Amniotic epithelial cell (primary cell): ENCODE data around the gene PRSS56.
A peak's percentile ranks its signal among the peaks of the same experiment; 100 is the strongest.
"Not testable (repeated sequence)": the region's sequence is repeated elsewhere in the genome, so short reads cannot be mapped to it uniquely, and the experiment has no call there.

Experiments used
- DNase-seq: peaks from one replicate; pipeline ENCODE4 v3.0.0-alpha.2; 2010; ENCODE audit warnings: low read depth

The PRSS56 gene

GRCh38 chr2:232541961-232542714 is 21.9 kb downstream of the PRSS56 start:
- no peak for DNase-seq

- DNase-seq: no peak
These were observed 22.7 kb downstream of the PRSS56 start for GRCh38 chr2:232542715-232543467.

- no peak for DNase-seq
These were observed 23.3 kb downstream of the PRSS56 start for GRCh38 chr2:232543491-232543890.

GRCh38 chr2:232543928-232544631 is 23.9 kb downstream of the PRSS56 start:
- no peak for DNase-seq

GRCh38 chr2:232544674-232545073 is 24.5 kb downstream of the PRSS56 start:
- DNase-seq: no peak

- no peak for DNase-seq
These were observed 25.6 kb downstream of the PRSS56 start for GRCh38 chr2:232545511-232546375.

GRCh38 chr2:232547991-232548390 is 27.8 kb downstream of the PRSS56 start:
- no peak for DNase-seq

GRCh38 chr2:232549655-232550353 is 29.6 kb downstream of the PRSS56 start:
- peak; percentile 15 for DNase-seq

GRCh38 chr2:232550354-232551249 is 30.4 kb downstream of the PRSS56 start, which contains the start of the genes EIF4E2 and TIGD1:
EIF4E2 (plus strand) TSS chr2:232550689; CDS start chr2:232550725, 36 bp downstream.
TIGD1 (minus strand) TSS chr2:232550557; CDS start chr2:232549882, 675 bp downstream.
- DNase-seq: peak; percentile 90

- DNase-seq: no peak
These were observed 31.1 kb downstream of the PRSS56 start for GRCh38 chr2:232551250-232551638.

GRCh38 chr2:232551776-232552175 is 31.6 kb downstream of the PRSS56 start:
- no peak for DNase-seq

- DNase-seq: peak; percentile 70
These were observed 36.2 kb downstream of the PRSS56 start for GRCh38 chr2:232556426-232556825.

- no peak for DNase-seq
These were observed 42.4 kb downstream of the PRSS56 start for GRCh38 chr2:232562515-232563151.

- DNase-seq: peak; percentile 52
These were observed 43.4 kb downstream of the PRSS56 start for GRCh38 chr2:232563580-232563979.

GRCh38 chr2:232567721-232568120 is 47.5 kb downstream of the PRSS56 start:
- no peak for DNase-seq

GRCh38 chr2:232568161-232568560 is 48.0 kb downstream of the PRSS56 start:
- DNase-seq: peak; percentile 33

- DNase-seq: no peak
These were observed 49.4 kb downstream of the PRSS56 start for GRCh38 chr2:232569541-232569940.

- DNase-seq: not testable (repeated sequence)
These were observed 50.3 kb downstream of the PRSS56 start for GRCh38 chr2:232570481-232570880.

GRCh38 chr2:232571026-232571474 is 50.9 kb downstream of the PRSS56 start:
- DNase-seq: no peak
